Activated CD4-positive, CD25-positive, alpha-beta regulatory T cell (primary cell): Measurements from ENCODE around the gene PITX2.

ENCODE experiments used
- DNase-seq, 4 experiments: peaks; one replicate each; lab custom pipeline; 2025; lab: John Stamatoyannopoulos, UW

The PITX2 gene

DNA sequence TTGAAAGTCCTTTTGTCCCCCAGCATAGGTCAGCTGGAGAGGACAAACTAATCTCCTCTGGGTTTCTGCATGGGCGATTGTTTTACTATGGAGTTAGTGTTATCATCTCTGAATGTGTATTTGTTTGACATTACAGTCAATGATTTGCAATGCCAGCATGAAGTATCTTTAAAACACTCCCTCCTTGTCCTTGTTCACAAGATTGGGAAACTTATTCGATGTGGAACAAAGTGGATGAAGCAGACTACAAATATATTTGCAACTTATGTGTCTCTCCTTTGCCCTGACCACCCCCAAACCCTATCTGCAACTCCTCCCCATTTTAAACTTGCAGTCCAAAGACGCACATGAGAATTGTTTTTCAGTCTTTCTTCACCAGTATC is 1.5 kb upstream of the PITX2 start:
- DNase-seq = no peak

- DNase-seq = no peak
These were observed 981 bp upstream of the PITX2 start for GRCh38 chr4:110623718-110624397.

GRCh38 chr4:110621839-110622751 is 782 bp downstream of the PITX2 start:
- DNase-seq = no peak

DNA sequence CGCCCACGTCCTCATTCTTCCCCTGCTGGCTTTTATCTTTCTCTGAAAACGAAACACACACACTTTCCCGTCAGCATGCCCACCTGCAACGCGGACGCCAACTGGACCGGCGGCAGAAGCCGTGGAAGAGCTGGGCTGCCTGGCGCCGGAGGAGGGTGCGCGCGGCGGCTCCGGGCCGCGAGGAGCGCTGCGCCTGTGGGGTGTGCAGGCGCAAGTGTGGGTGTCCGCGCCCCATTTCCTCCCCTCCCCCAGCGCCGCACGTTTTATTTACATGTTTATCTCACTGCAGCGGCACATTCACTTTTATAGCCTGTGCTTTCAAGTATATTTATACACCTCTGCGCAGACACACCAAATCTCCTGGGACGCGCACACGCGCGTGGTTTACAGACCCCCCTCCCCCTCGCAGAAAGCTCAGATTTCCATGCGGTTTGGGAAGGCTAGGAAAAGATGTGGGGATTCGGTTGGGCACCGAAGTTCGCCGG is 1.5 kb downstream of the PITX2 start:
- DNase-seq = no peak

GRCh38 chr4:110620691-110621327 is 2.1 kb downstream of the PITX2 start:
- no peak for DNase-seq

- no peak for DNase-seq
These were observed 2.6 kb downstream of the PITX2 start for GRCh38 chr4:110620322-110620690.

GRCh38 chr4:110619463-110620247 is 3.2 kb downstream of the PITX2 start:
- DNase-seq = no peak

DNA sequence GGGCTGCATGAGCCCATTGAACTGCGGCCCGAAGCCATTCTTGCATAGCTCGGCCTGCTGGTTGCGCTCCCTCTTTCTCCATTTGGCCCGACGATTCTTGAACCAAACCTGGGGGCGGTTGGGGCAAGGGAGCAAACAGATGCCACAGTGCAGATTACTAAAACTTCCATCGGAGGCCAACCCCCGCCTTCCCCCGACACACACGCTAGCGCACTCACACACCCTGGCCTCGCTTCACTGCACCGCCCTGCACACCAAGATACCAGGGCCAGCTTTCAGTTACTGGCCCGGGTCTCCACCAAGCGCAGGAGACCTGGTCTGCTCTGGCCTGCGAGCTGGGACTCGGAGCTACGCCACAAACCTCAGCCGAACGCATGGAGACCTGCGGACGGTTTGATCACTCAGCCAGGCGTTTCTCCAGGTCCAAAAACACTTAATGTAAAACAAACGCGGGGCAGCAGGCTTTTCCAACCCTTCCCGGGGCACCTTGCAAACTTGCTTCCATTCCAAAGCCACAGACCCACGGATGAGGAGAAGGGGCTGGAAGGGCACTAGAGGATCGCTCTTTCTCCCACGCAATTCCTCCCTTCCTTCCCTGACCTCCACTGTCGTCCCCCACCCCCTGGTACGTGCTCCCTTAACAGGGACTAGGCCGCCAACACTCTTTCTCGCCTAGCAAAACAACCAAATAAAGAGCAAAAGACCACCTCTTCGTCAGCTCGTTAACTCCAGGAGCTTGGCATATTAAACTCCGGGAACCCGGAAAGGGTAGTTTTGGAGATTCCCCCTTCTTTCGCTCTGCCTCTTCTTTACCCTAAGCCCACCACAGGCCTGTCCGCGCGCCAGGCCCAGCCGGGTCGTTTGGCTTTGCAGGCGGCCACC is 4.1 kb downstream of the PITX2 start:
- no peak for DNase-seq

GRCh38 chr4:110617646-110618580 is 5.0 kb downstream of the PITX2 start:
- DNase-seq = peak in 1 of 4 experiments; percentile 2

- no peak for DNase-seq
These were observed 5.7 kb downstream of the PITX2 start for GRCh38 chr4:110617075-110617640.

DNA sequence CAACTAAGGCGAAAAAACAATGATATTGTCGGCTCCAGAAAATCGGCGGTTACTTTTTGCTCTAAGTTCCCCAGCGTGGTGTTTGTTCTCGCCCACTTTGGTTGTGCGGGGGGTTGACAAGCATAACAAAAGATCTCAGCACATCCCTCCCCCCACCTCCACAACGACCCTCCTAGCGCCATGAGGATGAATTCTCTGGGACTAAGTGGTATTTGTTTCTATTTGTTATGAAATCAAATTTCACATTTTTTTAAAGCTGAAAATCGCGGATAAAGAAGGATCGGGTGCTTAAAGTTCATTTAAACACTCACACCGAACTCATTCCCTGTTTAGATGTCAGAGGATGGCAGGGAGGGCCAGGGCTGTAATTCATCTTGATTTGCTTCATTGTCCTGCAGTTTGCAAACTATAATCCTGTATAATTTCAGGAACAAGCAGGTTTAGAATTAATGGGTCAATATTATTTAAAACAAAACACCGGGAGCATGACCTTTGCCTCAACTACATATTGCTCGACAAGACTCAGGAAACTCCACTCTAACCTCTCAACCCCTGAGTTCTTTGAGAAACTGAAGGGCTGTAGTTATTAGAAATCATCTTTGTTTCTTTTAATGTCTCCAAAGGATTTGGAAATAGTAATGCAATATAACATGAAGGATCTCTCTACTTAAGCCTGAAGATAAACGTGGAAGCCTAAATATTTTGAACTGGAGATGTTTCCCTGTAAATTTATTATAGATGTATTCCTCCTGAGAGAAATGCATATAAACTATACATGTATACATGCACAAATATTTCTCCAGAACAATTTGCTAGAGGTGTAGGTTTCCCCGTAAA is 6.4 kb downstream of the PITX2 start:
- DNase-seq = no peak

DNA sequence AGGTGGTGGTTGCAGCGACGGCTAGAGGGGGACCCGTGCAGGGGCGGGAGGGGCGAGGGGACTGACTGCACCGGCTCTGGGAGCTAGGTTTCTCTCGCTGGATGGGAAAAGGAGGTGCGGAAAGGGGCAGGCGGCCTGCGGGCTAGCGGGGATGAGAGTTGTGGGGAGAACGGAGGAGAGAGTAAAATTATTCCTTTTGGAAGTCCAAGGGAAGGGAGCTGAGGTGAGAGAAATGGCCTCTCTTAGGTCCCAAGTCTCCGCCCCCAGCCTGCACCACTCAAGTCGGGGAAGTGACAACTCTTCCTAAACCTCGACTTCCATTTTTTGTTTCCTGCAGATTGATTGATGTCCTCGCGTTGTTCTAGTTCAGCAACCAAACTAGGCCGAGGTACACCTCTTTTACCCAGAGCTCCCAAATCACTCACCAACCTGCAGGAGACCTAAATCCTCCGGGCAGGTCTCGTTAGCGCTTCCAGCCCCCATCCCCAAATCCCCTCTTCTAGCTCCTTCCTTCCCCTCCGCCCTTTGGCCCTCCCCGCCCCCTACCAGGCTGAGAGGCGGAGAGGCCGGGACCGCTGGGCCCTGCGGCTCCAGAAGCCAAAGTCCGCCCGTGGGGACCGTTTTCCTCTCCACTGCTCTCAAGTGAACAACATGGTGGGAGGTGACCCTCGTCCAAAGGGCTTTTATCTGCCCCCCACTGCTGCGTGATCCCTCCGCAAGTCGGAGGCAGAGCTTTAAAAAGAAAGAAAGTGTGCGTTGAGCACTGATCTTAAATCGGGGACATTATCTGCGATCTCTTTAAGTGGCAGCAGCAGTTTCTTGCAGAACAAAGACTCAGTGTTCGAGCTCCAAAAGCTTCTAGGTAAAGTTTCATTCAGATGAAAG is 7.3 kb downstream of the PITX2 start:
- no peak for DNase-seq

GRCh38 chr4:110614976-110615352 is 7.9 kb downstream of the PITX2 start:
- DNase-seq = no peak

DNA sequence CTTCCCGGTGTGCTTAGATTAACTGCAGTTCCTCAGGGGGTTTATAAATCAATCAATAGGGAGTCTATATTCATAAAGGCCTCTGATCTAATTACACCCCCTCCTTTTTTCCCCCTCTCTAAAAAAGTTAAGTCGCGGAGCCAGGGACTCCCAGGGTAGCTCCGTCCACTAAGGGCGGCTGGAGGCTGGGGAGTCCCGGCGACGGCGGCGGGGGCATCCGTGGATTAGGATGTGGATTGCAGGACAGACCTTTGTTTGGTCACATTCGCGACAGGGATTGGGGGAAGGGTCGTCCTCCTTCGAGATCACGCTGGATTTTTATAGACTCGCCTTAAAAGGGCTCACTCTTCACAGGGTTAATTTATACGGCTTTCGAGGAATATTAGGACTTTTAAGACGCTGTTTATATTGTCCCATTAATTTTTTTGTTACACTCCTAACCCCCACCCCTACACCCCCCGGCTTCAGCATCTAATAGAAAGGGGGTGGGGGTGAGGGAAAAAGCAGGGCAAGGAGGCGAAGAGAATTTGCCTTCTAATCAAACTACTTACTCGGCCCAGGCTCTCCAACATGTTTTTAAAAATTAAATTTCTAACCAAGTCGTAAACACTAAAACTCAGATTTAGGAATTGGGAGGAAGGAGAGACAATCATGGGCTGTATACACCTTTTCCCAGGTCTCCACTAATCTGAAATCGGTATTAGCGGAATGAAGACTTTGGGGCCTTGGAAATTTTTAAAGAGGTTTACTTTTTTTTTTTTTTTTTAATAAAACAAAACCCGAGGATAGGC is 8.5 kb downstream of the PITX2 start:
- no peak for DNase-seq

GRCh38 chr4:110613745-110614144 is 9.1 kb downstream of the PITX2 start:
- DNase-seq = no peak

- DNase-seq = no peak
These were observed 10.1 kb downstream of the PITX2 start for GRCh38 chr4:110612631-110613269.
